ENCODE measurements around the gene PDCL2.
A peak's percentile ranks its signal among the peaks of the same experiment; 100 is the strongest.

PDCL2 gene

DNA sequence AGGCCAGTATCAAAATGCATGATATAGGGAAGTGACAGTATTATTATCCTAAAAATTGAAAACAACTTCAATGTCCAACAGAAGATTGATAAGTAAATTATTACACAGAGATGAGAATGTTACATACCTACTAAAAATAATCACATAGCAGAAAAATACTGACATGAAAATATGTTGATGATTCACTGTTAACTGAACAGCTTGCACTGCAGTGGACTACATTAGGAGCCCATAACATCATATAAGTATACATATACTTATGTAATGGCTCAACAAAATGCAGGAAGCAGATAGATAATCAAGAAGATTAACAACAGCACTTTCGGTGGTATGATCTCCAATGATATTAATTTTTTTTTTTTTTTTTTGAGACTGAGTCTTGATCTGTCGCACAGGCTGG is 52.4 kb downstream of the PDCL2 start:
- Mint-ChIP-seq H3K4me3 (no peak overlapping the region), H3K9me3 (peaks cover 1% of the 10 kb centered on the region), H3K27me3 (no peaks in the 10 kb centered on the region), H3K36me3 (peaks cover 6% of the 10 kb centered on the region), H3K4me1 (peaks cover 32% of the 10 kb centered on the region), H3K27ac (no peak overlapping the region)
- no peak for DNase-seq
- CTCF ChIA-PET: no interaction called here

DNA sequence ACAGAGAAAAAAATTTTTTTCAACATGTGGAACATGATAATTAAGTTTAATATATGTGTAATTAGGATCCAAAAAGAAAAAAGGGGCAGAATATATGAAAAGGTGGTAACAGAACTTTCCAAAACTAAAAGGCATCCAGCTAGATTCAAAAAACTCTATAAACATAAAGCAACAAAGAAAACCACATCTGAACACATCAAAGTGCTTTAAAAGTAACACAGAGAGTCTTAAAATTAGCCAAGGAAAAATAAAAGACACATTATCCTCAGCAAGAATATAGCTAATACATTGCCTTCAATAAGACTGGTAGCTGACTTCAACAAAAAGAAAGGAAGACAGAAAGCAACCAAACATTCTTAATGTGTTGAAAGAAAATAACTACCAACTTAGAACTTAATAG is 53.5 kb downstream of the PDCL2 start:
- peaks cover 23% of the 10 kb centered on the region for H3K4me1 Mint-ChIP-seq
- H3K9me3 Mint-ChIP-seq: peaks cover 8% of the 10 kb centered on the region
- no peak for DNase-seq
- CTCF ChIA-PET: no interaction called here
- peaks cover 13% of the 10 kb centered on the region for H3K36me3 Mint-ChIP-seq
- H3K4me3 Mint-ChIP-seq: no peak overlapping the region
- H3K27ac Mint-ChIP-seq: peak overlapping the region; percentile 46
- no peaks in the 10 kb centered on the region for H3K27me3 Mint-ChIP-seq

DNA sequence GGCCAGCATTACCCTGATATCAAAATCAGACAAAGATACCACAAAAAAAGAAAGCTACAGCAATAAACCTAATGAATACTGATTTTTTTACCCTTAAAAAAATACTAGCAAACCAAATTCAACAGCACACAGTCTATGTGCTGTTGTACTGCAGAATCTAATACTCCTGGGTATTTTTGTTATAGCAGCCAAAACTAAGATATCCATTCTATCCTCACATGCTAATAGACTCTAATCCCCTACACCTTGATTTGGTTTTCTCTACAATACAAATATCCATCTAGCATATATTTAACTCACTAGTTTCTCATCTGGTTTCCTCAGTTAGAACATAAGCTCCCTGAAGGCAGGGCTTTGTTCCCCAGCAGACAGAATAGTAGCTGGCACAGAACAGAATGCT is 57.7 kb downstream of the PDCL2 start:
- peaks cover 33% of the 10 kb centered on the region for H3K36me3 Mint-ChIP-seq
- DNase-seq: no peak
- CTCF ChIA-PET: no interaction called here
- H3K27me3 Mint-ChIP-seq: no peaks in the 10 kb centered on the region
- peaks cover 19% of the 10 kb centered on the region for H3K9me3 Mint-ChIP-seq
- peaks cover 16% of the 10 kb centered on the region for H3K4me1 Mint-ChIP-seq
- no peak overlapping the region for H3K4me3 Mint-ChIP-seq
- H3K27ac Mint-ChIP-seq: no peak overlapping the region

DNA sequence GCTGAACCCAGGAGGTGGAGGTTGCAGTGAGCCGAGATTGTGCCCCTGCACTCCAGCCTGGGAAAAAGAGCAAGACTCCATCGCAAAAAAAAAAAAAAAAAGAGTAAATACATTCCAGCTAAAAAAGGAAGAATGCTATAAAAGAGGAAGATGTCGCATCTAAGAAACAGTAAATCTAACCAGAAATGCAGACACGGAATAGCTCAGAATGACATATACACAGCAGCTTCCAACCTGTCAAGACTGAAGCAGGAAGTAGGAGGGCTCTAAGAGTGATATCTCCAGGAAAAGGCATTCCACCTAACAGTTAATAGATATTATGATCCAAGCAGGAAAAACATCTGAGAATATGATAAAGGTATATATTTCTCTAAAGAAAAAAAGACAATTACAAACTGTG is 61.4 kb downstream of the PDCL2 start:
- Mint-ChIP-seq H3K4me1 (no peaks in the 10 kb centered on the region), H3K27ac (no peak overlapping the region), H3K27me3 (no peaks in the 10 kb centered on the region), H3K9me3 (peaks cover 18% of the 10 kb centered on the region), H3K36me3 (peaks cover 34% of the 10 kb centered on the region), H3K4me3 (no peak overlapping the region)
- DNase-seq: no peak
- CTCF ChIA-PET: no interaction called here

DNA sequence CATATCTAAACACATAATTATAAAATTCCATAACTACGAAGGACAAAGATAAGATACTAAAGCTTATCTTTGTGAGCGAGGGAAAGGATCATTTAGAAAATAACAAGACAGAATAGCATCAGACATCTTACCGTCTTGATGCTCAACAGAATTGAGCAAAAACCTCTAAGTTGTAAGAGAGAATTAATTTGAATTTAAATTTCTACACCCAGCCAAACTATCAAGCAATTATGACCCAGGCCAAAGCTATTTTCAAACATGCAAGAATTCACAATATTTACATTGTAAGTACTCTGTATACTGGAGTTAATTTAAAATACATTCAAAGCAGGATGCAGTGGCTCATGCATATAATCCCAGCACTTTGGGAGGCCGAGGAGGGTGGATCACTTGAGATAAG is 61.9 kb downstream of the PDCL2 start:
- no peak overlapping the region for H3K27ac Mint-ChIP-seq

DNA sequence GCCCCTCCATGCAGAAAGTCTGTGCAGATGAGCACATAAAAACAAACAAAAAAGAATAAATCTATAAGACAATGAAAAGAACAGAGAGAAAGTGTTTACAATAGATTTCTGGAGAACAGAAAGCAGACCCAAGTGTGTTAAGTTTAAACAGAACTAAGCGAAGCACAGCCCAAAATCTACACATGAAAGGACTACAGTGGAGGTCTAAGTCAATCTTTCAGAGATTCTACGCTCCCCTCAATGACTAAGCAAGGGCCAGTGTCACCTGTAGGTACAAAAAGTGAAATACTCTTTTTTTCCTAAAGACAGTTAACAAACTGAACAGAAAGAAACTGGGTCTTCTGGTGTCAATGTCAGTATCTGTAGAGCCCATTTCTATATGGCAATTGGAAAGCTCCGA is 63.6 kb downstream of the PDCL2 start:
- H3K36me3 Mint-ChIP-seq: peaks cover 26% of the 10 kb centered on the region
- no peaks in the 10 kb centered on the region for H3K27me3 Mint-ChIP-seq
- no peak for DNase-seq
- peaks cover 11% of the 10 kb centered on the region for H3K9me3 Mint-ChIP-seq
- CTCF ChIA-PET: no interaction called here
- H3K4me1 Mint-ChIP-seq: no peaks in the 10 kb centered on the region
- H3K4me3 Mint-ChIP-seq: no peak overlapping the region
- no peak overlapping the region for H3K27ac Mint-ChIP-seq

More for the DNA sequence above, 61.9 kb downstream of the PDCL2 start:
- Mint-ChIP-seq H3K9me3 (peaks cover 18% of the 10 kb centered on the region), H3K27me3 (no peaks in the 10 kb centered on the region), H3K4me3 (no peak overlapping the region), H3K4me1 (no peaks in the 10 kb centered on the region), H3K36me3 (peaks cover 34% of the 10 kb centered on the region)
- CTCF ChIA-PET: no interaction called here
- no peak for DNase-seq

DNA sequence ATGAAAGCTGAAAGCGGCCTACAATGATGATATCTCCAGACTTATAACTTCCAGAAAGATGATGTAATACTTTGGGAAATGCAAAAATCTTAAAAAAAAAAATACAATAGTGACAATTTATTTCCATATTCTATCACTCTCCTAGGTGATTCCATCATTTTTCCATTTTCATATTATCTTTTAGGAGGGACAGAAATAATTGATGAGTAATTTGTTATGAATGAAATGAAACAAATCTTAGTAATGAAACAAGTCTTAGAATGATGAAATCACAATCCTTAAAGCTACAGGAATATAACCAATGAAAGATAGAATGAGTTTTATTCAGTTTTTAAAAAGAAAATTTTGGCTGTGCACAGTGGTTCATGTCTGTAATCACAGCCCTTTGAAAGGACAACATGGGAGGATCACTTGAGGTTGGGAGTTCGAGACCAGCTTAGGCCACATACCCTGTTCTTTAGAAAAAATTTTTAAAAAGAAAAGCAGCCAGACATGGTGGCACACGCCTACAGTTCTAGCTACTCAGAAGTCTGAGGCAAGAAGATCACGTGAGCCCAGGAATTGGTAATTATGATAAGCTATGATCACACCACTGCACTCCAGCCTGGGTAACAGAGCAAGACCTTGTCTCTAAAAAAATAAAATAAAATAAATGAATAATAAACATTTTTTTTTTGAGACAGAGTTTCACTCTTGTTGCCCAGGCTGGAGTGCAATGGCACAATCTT is 67.0 kb downstream of the PDCL2 start:
- DNase-seq: no peak
- Mint-ChIP-seq H3K4me3 (no peak overlapping the region), H3K9me3 (peaks cover 3% of the 10 kb centered on the region), H3K4me1 (no peaks in the 10 kb centered on the region), H3K27me3 (no peaks in the 10 kb centered on the region), H3K36me3 (peaks cover 11% of the 10 kb centered on the region), H3K27ac (no peak overlapping the region)
- CTCF ChIA-PET: interaction anchor here (0.7 kb wide), 1 partner anchor 234 kb away, joined by 3 read pairs; no protein-coding TSS in a partner anchor

DNA sequence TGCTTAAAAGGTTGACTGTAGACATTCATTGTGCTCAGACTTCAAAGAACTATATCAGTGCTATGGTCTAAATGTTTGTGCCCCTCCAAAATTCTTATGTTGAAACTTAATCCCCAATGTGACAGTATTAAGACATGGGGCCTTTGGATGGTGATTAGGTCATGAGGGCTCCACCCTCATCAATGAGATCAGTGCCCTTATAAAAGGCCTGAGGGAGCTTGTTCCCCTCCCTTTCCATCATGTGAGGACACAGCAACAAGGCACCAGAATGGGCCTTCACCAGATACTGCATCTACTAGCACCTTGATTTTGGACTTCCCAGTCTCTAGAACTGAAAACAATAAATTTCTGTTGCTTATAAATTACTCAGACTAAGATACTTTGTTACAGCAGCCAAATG is 73.6 kb downstream of the PDCL2 start:
- Mint-ChIP-seq H3K4me1 (no peaks in the 10 kb centered on the region), H3K4me3 (no peak overlapping the region), H3K27me3 (no peaks in the 10 kb centered on the region), H3K27ac (no peak overlapping the region), H3K36me3 (peaks cover 1% of the 10 kb centered on the region), H3K9me3 (peaks cover 2% of the 10 kb centered on the region)
- CTCF ChIA-PET: interaction anchor here (0.6 kb wide), 1 partner anchor 1145 kb away, joined by 3 read pairs; no protein-coding TSS in a partner anchor
- DNase-seq: no peak

DNA sequence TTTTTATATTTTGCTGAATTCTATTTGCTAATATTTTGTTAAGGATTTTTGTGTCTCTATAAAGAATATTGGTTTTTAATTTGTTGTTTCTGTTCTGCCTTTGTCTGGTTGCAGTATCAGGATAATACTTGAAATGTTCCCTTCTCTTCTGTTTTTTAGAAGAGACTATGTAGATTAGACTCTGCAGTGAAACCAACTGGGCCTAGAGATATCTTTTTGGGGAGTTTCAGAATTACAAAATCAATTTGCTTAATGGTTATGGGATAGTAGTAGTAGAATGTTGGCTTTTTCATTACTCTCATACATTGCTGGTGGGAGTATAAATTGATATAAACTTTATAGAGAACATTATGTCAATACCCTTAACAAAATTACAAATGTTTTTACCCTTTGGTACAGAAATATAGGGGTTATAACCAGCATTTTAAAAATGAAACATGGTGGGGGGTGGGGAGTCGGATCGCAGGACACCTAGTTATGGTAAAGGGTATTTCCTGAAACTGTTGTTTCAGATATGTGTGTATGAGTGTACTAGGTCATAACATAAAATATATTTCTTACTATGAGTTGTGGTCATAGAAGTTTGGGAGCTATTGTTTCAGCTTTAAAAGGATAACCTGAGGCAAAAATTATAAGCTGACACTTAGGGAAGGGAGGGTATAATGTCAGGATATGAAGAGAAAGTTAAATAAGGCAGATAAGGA is 74.4 kb downstream of the PDCL2 start:
- peaks cover 2% of the 10 kb centered on the region for H3K9me3 Mint-ChIP-seq
- H3K4me1 Mint-ChIP-seq: no peaks in the 10 kb centered on the region
- H3K36me3 Mint-ChIP-seq: peaks cover 1% of the 10 kb centered on the region
- H3K4me3 Mint-ChIP-seq: no peak overlapping the region
- H3K27me3 Mint-ChIP-seq: no peaks in the 10 kb centered on the region
- no peak for DNase-seq
- CTCF ChIA-PET: interaction anchor here (0.6 kb wide), 1 partner anchor 1146 kb away, joined by 3 read pairs; no protein-coding TSS in a partner anchor
- no peak overlapping the region for H3K27ac Mint-ChIP-seq

DNA sequence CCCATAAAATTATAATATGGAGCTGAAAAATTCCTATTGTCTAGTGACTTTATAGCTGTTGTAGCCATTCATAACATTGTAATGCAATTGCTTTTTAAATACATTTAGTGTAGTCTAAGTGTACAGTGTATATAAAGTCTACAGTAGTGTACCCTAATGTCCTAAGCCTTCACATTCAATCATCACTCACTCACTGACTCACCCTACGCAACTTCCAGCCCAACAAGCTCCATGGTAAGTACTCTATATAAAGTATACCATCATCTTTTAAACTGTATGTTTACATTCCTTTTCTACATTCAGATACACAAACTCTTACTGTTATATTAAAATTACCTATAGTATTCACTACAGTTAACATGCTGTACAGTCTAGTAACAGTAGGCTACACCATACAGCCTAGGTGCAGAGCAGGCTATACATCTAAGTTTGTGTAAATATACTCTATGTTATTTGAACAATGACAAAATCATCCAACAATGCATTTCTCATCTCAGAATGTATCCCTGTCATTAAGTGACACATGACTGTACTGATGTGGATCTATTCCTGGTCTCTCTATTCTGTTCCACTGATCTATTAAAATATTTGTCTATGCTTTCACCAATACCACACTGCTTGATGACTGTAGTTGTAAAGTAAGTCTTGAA is 79.0 kb downstream of the PDCL2 start:
- peaks cover 3% of the 10 kb centered on the region for H3K9me3 Mint-ChIP-seq
- no peaks in the 10 kb centered on the region for H3K27me3 Mint-ChIP-seq
- no peak overlapping the region for H3K27ac Mint-ChIP-seq
- H3K4me1 Mint-ChIP-seq: peaks cover 16% of the 10 kb centered on the region
- peaks cover 5% of the 10 kb centered on the region for H3K36me3 Mint-ChIP-seq
- H3K4me3 Mint-ChIP-seq: no peak overlapping the region
- no peak for DNase-seq
- CTCF ChIA-PET: no interaction called here

DNA sequence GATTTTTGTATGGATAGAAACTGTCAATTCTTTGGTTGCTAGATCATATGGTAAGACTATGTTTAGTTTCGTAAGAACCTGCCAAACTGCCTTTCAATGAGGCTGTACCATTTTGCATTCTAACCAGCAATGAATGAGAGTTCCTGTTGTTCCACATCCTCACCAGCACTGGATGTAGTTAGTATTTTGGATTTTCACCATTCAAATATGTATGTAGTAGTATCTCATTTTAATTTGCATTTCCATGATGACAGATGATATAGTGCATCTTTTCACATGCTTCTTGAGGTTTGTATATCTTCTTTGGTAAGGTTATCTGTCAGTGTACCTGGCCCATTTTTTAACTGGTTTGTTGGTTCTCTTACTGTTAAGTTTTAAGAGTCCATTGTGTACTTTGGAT is 80.0 kb downstream of the PDCL2 start:
- Mint-ChIP-seq H3K27ac (no peak overlapping the region), H3K27me3 (no peaks in the 10 kb centered on the region), H3K4me3 (no peak overlapping the region), H3K4me1 (peaks cover 16% of the 10 kb centered on the region), H3K36me3 (peaks cover 5% of the 10 kb centered on the region), H3K9me3 (peaks cover 3% of the 10 kb centered on the region)
- no peak for DNase-seq
- CTCF ChIA-PET: no interaction called here

DNA sequence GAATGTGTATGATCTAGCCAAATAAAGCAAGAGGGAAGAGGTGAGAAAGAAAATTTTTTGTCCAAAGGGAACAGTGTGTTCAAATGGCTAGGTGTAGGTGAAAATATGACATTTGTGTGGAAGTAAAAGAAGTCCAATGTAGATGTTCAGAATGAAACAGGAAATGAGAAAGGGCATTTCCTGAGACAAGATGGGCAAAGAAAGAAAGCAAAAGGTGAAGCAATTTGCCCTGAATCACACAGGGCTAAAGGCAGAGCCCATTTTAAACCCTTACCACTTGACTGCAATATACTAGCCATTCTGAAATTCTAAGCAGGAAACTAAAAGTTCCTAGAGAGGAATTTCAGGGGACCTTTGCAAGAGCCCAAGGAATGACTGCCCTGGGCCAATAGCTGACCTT is 81.4 kb downstream of the PDCL2 start:
- no peak for DNase-seq
- H3K27ac Mint-ChIP-seq: no peak overlapping the region
- H3K9me3 Mint-ChIP-seq: peaks cover 3% of the 10 kb centered on the region
- peaks cover 5% of the 10 kb centered on the region for H3K36me3 Mint-ChIP-seq
- peaks cover 16% of the 10 kb centered on the region for H3K4me1 Mint-ChIP-seq
- CTCF ChIA-PET: no interaction called here
- H3K27me3 Mint-ChIP-seq: no peaks in the 10 kb centered on the region
- no peak overlapping the region for H3K4me3 Mint-ChIP-seq

DNA sequence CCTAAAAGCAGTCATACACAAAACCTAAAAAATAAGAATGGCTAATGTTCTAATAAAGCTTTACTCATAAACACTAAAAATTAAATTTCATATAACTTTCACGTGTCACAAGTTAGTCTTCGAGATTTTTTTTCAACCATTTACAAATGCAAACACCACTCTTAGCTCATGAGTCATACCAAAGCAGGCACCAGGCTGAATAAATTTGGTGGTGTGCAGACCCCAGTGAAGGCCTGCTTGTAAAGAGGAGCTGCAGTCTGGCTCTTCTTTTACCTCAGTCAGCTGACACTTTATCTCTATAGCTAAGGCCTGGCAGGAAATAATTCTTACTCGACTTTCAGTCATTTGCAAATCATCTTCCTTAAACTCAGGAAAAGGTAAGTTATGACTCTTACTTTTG is 82.8 kb downstream of the PDCL2 start:
- CTCF ChIA-PET: no interaction called here
- no peak overlapping the region for H3K4me3 Mint-ChIP-seq
- H3K36me3 Mint-ChIP-seq: peaks cover 5% of the 10 kb centered on the region
- H3K27me3 Mint-ChIP-seq: no peaks in the 10 kb centered on the region
- DNase-seq: no peak
- peaks cover 3% of the 10 kb centered on the region for H3K9me3 Mint-ChIP-seq
- peaks cover 16% of the 10 kb centered on the region for H3K4me1 Mint-ChIP-seq
- no peak overlapping the region for H3K27ac Mint-ChIP-seq

DNA sequence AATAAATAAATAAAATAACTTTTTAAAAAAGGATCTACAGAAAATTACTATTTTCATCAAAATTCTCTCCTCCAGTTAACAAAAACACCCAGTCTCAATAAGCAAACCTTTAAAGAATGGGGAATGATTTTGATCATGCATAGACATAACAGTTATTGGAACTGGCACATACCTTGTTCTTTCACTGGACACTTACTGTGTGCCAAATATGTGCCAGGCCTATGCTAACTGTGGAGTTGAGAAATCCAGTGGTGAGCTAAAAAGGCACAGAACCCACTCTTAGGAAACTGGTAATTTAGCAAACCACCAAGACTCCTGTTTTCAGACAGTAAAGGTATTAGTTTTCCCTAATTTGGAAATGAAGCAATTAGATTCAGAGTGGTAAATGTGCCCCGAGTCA is 84.4 kb downstream of the PDCL2 start:
- no peak overlapping the region for H3K27ac Mint-ChIP-seq
- DNase-seq: no peak
- CTCF ChIA-PET: no interaction called here
- peaks cover 16% of the 10 kb centered on the region for H3K4me1 Mint-ChIP-seq
- H3K9me3 Mint-ChIP-seq: peaks cover 3% of the 10 kb centered on the region
- no peak overlapping the region for H3K4me3 Mint-ChIP-seq
- H3K36me3 Mint-ChIP-seq: peaks cover 5% of the 10 kb centered on the region
- no peaks in the 10 kb centered on the region for H3K27me3 Mint-ChIP-seq
